Inflammatory macrophage treated with lipopolysaccharide for 1 hour (primary cell): ENCODE data around the gene NFIX.

ENCODE experiments used
- DNase-seq, 2 donors: peaks; one replicate each; pipeline ENCODE4 v3.0.0-alpha.2; 2020 to 2022

Gene NFIX

DNA sequence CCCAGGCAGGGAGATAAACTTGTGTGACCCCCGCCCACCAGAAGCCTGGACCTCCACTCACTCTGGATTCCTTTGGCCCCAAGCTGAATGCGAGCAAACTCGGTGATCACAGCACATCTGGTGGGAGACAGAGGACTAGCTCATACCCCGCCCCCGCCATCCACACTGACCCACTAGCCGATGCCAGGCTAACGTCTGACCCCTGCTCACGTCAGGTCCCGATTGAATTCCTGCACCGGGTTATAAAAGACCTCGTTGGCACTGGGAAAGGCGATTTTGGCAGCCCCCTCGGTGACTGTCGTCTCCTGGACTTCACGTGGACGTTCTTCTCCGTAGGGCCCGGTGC is 120.6 kb downstream of the NFIX start:
- DNase-seq, result no peak

DNA sequence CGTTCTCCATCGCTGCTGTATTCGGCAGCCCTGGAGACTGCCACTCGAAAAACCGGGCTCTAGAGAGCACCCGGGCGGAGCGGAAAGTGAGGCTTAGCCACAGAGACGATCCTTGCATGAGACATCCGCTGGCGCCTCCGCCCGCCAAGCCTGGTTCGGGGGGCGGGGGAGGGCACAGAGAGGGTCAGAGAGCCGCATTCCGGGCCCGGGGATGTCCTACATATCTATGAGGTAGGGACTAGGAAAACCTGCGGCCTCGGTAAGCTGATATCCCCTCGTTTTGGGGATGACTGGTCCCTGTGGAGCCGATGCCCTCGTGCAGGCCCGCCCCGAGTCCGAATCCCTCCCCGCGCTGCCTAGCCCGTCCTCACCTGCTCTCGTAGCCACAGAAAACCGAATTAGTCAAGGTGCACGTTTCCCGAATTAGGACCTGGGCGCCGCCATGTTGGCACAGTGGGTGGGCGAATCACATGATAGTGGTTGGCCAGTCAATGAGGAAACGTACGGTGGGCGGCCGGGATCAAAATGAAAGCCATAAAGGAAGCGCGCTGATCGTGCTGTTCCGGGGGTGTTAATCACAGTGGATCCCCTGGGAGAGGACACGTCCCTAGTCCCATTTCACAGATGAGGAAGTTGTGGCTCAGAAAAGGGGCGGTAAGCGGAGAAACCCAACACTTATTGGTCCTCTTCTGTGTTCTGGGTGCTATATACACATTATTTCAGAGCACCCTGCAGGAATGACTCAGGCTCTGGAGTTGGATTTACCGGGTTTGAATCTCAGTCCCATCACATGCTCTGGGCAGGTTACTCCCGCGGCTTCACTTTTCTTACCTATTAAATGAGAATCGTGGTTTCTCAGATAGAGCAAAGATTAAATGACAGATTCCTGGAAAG is 121.3 kb downstream of the NFIX start, which contains the start of gene TRMT1:
Gene TRMT1 (minus strand): TSS at position 459 of the 894 bp plus-strand sequence. CDS start 341 bp downstream, at position 118.
- DNase-seq, result peak; percentile 96 to 98

DNA sequence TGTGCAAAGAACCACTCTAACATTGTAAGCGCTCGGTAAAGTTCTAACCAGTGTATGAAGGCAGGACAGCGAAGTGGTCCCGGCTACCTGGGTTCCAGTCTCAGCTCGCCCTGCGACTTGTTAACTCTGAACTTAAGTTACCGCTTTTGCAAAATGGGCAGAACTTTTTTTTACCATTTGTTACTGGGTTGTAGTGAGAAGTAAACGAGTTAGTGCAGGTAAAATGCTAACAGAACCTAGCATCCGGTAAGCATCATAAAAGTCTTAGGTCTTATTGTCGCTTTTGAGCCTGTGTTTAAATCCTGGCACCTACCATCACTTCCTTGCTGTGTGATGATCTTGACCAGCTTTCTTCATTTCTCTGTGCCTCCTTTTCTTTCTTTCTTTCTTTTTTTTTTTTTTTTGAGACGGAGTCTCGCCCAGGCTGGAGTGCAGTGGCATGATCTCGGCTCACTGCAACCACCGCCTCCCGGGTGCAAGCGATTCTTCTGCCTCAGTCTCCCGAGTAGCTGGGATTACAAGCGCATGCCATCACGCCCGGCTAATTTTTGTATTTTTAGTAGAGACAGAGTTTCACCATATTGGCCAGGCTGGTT is 122.0 kb downstream of the NFIX start:
- DNase-seq, result no peak

DNA sequence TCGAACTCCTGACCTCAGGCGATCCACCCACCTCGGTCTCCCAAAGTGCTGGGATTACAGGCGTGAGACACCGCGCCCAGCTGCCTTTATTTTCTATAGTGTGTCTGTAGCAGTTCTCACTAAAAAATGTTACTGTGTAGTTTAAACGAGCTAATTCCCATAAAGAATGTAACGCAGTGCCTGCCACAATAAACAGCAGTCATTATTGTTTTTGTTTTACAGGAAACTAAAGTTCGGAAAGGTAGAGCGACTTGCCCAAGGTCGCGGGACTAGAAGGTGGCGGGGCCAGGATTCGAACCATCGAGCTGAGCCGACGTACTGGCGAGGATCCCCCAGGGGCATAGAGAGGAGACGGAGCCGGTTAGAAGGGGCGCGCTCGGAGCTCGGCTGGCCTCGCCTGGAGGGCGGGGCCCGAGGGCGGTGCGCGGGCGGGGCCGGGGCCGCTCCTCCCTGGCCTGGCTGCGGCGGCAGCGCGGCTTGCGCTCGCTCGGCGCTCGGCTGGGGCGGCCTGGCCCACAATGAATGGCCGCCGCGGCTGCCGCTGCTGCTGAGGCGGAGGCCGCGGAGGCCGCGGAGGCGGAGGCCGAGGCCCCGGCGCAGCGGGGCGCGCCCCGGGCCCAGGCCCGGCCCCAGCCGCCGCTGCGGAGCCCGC is 122.6 kb downstream of the NFIX start, which contains the start of gene NACC1:
Gene NACC1 (plus strand): TSS at position 493 of the 652 bp plus-strand sequence. CDS start 16,944 bp downstream, outside the sequence.
- DNase-seq, result peak; percentile 85 to 90

DNA sequence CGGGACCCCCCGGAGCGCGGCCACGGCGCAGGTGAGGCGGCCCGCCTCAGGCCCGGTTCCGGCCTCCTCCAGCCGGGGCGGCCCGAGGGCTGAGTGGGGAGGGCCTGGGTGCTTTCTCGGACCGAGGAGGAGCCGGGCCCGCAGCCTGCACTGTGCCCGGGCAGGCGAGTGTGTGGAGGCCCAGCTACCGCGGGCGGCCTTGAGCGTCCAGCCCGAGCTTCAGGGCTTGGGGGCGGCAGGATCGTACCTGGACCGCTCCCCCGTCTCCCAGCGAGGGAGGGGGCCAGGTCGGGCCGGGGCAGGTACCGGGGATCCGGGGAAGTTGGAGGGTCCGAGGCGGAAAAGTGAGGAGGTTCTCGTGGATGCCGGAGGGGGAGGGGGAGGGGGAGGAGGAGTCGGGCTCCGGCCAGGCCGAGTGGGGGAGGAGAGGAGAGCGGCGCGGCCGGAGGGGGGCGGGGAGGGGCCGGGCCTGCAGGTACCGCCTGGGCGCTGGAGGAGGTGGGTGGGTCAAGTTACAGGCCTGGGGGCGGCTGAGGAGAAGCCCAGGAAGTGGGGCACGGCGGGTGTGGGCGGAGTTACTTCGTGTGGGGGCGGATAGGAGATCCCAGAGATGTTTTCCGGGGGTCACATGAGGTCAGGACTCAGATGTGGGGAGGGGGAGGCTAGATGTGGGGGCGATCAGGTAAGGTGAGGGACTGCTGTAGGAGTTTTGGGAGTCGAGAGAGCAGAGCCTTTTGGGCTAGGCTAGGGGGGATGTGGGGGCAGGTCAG is 123.3 kb downstream of the NFIX start:
- DNase-seq, result peak; percentile 25

DNA sequence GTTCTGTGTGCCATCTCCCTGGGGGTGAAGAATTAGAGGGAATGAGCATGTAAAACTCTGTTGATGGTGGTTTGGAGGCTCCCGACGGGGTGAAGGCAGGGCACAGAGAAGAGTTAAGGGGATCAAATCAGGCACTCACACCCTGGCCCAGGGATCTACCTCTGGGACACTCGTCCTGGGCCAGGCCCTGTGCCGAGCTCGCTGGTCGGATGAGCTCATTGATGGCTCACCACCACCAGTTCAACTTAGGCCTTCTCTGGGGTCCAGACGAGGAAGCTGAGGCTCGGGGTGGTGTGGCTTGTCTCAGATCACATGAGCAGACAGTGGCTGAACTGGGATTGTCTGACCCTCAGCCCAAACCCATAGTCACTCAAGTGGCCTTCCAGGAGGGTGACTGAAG is 124.4 kb downstream of the NFIX start:
- DNase-seq, result peak; percentile 43 to 78

DNA sequence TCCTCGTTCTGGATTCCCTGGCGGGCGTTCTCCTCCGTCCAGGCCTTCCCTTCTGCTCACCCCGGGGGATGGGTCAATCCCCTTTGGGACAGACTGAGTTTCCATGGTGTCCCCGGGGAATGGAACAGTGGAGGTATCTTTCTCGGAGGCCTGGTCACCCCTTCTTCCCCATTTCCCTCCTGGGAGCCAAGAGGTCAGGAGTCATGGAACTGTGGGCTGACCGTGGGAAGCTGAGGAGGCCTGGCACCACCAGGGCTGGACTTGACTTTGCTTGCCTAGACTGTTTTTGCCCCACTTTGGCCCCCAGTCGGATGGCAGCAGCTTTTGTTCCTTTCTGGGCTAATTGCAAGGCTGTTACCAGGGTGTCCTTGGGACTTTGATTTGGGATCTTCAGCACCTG is 124.8 kb downstream of the NFIX start:
- peak; percentile 7 to 34 for DNase-seq

DNA sequence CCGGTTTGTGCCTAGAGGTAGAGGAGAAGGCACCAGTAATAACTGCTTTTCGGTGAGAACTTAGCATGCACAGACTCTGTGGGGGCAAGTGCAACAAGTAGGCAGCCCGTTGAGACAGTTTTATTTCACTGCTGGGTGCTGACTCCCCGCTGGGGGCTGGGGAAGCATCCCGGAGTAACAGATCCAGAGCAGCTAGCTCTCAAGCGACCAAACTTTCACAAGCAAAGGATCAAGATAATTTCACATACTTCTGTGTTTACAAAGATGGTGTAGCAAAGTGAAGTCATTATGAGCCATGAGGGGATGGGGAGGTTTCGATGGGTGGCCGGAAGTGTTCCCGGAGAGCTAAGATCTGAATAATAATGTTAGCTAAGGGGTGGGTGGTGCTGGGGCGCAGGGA is 125.5 kb downstream of the NFIX start:
- DNase-seq, result no peak

DNA sequence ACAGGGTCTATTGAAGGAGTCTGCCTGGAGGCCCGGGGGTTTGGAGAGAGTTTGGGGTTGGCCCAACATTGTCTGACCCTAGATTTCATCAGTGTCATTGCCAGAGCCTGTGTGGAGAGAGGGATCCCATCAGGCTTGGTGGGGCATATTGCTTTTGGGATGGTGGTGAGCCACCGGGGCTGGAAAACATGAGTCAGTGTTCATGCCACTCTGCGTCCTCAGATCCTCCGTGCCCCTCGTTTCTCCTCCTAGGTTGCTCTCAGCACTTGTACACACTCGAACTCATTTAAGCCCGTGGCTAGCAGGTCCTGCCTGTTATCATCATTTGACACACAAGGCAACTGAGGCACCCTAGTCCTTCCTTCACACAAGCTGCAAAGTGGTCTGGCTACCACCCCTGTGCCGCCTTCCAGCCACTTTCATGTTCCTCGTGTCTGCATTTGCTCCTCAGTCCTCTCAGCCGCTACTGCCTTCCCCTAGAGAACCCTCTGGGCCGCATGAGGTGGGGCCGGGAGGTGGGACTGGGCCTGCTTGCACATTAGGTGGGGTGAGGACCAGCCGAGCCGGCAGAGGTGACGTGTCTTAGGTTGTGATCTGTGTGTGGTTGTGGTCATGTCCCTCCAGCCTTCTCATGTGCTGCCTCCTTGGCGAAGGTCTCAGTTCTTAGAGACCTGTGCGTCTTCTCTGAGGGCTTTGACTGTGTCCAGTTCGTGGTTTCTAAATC is 126.4 kb downstream of the NFIX start:
- DNase-seq, result no peak

DNA sequence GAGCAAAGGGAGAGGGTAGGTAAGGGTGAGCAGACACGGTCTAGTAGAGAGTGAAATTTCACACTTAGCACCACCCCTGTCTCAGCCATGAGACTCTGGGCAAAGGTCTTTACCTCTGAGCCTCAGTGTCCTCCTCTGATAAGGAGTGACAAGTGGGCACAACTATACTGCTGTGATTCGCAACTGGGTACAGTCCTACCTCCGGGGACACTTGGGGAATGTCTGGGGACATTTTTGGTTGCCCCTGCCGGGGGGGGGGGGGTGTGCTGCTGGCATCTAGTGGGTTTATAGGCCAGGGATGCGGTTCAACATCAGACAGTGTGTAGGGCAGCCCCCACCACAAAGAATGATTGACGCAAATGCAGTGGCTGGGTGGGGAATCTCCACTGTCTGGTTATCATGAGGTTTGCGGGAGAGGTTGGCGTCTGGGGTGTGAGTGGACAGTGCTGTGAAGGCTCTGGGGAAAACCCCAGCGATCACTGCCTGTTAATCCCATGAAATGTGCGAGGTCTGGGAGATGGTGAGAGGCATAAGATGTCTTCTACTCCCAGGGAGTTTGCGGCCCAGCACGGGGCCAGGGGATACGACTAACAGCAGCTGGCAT is 127.1 kb downstream of the NFIX start:
- DNase-seq, result no peak

DNA sequence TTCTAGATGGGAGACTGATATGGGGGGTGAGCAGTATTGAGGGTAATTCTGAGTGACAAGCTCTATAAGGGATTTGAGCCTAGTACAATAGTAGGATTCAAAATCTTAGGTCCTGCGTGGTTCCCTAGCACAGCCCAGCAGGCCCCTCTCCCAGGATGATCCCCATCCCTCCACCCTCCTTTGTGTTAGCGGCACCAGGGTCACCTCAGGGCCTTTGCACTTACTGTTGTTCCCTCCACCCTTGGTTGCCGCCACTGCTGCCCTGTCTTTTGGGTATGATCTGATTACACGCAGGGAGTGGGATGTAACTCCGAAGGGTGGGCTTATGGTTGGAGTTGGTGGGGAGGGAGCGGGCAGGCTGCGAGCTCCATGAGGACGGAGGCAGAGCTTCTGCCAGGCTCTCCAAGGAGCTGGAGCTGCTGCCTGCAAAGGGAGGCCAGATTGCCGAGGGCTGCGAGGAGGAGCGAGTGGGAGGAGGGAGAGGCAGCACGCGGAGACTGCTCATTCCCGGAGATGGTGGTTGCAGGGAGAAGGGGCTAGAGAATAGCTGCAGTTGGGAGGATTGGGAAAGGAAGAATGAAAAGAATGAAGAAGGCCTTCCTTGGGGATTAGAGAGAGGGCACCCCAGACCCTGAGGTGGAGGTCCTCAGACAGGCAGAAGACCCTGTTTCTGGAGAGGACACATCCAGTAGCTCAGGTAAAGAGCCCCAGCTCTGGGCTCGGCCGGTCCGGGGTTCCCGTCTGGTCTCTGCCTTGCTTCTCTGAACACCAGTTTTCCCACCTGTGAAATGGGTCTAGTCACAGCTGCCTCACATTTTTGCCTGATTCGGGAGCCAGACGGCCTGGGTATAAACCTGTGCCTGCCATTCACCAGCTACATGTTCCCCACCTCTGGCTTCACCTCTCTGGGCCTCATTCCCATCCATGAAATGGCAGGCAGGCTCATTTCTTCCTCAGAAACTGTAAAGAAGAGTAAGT is 128.0 kb downstream of the NFIX start:
- no peak for DNase-seq

DNA sequence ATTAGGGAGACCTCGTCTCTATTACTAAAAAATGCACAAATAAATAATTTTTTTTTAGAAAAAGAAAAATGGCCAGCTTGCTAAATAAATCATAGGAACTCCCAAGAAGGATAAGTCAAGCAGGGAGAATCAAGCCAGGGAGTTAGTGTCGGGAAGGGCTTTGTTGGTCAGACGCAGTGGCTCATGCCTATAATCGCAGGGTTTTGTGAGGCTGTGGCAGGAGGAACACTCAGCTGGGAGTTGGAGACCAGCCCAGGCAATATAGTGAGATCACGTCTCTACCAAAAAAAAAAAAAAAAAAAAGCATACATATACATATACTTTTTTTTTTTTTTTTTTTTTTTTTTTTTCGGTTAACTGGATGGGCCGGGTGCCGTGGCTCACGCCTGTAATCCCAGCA is 131.8 kb downstream of the NFIX start:
- no peak for DNase-seq

DNA sequence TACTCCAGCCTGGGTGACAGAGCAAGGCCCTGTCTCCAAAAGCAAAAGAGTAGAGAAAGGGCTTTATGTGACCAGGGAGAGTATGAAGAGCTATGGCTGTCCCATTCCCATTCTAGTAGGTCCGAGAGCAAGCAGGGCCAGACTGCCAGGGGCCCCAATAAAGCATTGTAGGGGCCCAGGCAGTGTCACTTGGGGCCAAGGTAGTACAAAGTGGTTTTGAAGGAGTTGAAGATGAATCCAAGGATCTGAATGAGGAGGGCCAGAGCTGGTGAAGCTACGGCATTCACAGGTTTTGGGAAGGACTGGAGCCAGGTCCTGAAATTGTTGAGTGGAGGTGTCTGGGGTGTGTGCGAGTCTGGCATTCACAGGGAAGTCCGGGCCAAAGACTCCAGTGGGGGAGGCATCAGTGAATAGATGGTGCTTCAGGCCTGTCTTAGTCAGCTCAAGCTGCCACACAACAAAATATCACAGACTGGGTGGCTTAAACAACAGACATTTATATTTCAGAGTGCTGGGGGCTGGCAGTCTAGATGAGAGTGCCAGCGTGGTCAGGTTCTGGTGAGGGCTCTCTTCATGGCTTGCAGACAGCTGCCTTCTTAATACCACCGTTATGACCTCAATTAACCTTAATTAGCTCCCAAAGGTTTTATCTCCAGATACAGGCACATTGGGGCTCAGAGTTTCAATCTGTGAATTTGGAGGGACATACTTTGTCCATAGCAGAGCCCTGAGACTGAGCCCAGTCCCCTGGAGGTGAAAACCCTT is 132.7 kb downstream of the NFIX start:
- DNase-seq, result no peak

DNA sequence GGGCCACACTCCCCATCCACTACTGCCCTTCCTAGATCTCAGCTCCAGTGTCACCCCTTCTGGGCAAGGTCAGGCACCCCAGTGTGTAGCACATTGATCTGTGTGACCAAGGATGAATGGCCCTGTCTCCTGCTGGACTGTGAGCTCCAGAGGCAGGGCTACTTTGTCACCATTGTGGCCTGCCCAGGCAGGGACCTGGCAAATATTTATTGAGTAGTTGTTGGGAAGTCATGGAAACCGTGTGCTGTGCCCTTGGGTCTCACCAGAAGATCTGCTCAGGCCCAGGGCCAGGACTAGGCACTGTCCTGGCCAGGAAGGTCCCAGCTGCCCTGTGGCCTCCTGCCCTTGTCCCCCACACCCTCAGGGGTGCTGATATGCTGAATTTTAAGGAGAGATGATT is 133.3 kb downstream of the NFIX start:
- no peak for DNase-seq

DNA sequence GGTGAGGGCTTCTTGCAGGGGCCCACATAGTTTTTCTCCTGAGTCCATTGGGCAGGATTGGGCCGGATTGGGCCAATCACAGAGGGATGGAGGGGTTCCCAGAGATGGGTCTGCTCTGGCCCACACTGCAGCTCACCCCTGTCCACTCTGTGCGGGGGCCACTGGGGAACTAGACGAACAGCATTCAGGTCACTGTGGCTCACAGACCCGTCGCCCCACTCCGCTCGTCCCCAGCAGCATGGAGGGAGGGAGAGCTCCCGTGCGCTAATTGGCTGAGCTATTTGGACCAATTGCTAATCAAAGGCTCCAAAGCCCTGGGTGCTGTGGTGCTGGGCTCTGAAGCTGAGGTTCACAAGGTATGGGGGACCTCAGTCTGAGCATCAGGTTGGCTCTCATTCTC is 134.1 kb downstream of the NFIX start:
- DNase-seq, result no peak

DNA sequence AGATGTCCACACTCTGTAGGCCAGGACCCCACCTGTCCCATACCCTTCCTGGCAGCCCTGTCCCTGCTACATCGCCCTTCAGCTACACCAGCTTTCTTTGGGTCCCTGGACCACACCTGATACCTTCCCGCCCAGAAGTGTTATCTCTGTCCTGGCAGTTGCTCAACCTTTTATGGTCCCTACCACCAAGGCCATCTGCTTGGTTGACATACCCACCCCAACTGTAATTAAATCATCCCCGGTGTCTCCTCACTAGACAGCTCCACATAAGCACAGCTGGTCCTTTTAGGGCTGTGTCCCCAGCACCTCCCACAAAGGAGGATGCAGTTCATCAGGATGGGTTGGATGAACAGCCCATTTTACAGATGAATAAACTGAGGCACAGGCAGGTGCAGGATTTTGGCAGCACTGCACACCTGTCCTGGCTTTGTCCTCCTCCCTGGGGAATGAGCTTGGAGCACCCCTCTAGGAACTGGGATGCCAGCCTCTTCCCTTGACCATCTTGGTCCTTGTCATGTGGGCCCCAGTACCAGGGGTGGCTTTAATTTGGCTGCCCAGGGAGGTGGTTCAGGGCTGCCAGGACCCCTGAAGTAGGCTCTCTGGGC is 135.7 kb downstream of the NFIX start:
- no peak for DNase-seq

DNA sequence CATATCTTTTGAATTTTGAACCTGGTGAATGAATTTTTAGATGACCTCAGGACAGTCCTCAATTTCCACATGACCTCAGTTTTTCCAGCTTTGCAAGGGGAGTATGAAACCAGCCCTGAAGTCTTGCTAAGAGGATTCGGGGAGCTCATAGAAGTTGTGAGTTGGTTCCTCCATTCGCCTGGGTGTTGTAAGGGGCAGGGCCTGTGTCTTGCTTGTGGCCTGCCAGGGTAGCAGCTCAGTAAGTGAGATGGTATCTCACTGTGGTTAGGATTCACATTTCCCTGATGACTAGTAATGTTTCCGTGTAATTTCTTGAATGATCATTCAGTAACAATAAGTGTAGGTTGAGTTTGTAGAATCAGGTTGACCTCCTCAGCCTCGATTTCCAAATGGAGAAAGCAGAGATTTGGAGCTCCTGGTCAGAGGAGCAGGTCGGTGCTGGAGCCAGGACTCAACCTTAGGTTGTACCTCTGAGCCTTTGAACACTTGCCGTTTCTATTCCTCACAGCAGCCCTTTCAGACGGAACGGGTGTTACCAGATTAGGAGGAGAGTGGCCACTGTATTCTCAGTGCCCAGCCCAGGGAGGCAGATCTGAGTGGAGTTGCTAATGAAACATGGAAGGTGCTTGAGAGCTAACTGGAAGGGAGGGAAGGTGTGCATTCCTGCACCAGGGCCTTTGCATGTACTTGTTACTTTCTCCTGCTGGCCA is 137.4 kb downstream of the NFIX start:
- peak in 1 of 2 donors; percentile 11 for DNase-seq

DNA sequence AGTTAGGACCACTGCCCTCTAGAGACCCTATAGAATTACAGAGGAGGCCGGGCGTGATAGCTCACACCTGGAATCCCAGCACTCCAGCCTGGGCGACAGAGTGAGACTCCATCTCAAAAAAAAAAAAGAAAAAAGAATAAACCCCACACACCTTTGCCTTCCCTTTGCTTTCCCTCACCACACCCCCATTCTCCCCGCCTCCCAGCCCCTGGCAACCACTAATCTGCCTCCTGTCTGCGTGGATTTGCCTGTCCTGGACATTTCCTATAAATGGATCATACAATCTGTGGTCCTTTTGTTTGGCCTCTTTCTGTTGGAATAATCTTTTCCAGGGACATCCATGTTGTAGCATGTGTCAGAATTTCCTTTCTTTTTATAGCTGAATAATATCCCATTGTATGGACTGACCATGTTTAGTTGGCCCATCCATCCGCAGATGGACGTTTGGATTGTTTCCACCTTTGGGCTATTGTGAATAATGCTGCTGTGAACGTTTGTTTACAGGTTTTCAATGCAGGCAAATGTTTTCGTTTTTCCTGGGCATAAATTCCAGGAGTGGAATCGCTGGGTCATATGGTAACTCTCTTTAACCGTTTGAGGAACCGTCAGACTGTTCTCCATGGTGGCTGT is 138.1 kb downstream of the NFIX start:
- no peak for DNase-seq
